NK-92 (cell line): ENCODE results near the gene KRTAP10-7.
"Not testable (repeated sequence)": the region's sequence is repeated elsewhere in the genome, so short reads cannot be mapped to it uniquely, and the experiment has no call there.

ENCODE experiments used
- DNase-seq: peaks from one replicate; lab custom pipeline; 2025; ENCODE audit not compliant: unreplicated experiment; lab: John Stamatoyannopoulos, UW

KRTAP10-7 gene

GRCh38 chr21:44571844-44572782 lies 28.3 kb upstream of the KRTAP10-7 start:
- DNase-seq: no peak

GRCh38 chr21:44572959-44573583 lies 27.3 kb upstream of the KRTAP10-7 start:
- no peak for DNase-seq

DNA sequence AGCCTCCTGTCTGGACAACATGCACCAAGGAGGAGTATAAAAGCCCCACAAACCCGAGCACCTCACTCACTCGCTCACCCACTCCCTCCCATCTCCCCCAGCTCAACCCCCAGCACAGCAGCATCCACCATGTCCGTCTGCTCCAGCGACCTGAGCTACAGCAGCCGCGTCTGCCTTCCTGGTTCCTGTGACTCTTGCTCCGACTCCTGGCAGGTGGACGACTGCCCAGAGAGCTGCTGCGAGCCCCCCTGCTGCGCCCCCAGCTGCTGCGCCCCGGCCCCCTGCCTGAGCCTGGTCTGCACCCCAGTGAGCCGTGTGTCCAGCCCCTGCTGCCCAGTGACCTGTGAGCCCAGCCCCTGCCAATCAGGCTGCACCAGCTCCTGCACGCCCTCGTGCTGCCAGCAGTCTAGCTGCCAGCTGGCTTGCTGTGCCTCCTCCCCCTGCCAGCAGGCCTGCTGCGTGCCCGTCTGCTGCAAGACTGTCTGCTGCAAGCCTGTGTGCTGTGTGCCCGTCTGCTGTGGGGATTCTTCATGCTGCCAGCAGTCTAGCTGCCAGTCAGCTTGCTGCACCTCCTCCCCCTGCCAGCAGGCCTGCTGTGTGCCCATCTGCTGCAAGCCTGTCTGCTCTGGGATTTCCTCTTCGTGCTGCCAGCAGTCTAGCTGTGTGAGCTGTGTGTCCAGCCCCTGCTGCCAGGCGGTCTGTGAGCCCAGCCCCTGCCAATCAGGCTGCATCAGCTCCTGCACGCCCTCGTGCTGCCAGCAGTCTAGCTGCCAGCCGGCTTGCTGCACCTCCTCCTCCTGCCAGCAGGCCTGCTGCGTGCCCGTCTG lies 26.6 kb upstream of the KRTAP10-7 start, which contains the start of gene KRTAP10-4:
TSS of gene KRTAP10-4 (plus strand) at position 100 of the 827 bp plus-strand sequence. CDS start at position 130, 30 bp downstream.
- not testable (repeated sequence) for DNase-seq

DNA sequence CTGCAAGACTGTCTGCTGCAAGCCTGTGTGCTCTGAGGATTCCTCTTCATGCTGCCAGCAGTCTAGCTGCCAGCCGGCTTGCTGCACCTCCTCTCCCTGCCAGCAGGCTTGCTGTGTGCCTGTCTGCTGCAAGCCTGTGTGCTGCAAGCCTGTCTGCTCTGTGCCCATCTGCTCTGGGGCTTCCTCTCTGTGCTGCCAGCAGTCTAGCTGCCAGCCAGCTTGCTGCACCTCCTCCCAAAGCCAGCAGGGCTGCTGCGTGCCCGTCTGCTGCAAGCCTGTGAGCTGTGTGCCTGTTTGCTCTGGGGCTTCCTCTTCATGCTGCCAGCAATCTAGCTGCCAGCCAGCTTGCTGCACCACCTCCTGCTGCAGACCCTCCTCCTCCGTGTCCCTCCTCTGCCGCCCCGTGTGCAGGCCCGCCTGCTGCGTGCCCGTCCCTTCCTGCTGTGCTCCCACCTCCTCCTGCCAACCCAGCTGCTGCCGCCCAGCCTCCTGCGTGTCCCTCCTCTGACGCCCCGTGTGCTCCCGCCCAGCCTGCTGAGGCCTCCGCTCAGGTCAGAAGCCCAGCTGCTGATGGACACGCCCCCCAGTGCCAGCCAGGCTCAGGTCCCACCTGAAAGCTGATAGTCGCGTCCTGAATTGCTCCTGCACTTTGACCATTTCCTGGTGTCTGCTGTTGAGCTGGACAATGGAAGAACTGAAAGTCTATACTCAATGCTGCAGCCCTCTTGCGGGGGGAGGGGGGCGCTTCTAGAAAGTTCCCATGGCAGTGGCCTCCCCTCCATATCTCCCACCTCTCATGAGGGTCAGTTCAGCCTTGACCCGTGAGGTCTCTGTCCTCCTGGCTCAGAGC lies 25.7 kb upstream of the KRTAP10-7 start:
- DNase-seq: no peak

DNA sequence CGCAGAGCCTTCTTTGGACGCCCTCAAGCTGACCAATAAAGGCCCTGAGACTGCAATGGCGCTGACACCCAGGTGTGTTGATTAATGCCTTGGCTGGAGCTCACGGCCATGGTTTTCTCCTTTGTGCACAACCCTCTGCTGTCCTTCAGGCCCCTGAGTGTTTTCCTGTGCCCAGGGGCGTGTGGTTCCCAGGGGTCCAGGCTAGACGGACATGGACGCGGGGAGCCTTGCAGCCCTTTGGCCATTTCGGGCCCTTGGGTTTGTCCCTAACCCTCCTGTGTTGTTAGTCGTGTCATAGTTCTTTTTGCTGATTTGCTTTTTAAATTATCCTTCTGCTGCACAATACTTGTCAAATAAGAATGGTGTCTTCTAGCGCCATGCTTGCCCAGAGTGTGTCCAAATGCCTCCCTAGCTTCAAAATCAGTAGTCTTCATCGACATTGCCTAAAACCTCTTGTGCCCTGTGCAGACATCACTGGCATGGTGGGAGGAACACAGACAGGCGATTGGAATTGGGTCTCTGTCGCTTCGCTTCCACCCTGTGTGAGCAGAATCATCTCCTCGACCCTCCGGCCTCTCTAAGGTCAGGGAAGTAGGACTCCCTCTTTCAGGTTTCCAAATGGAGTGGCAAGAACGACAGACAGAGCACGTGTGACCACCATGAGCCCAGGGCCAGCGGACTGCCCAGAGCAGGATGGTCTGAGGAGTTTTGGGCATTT lies 24.9 kb upstream of the KRTAP10-7 start:
- DNase-seq: no peak

- no peak for DNase-seq
These were observed 24.4 kb upstream of the KRTAP10-7 start for GRCh38 chr21:44576025-44576420.

- no peak for DNase-seq
These were observed 21.9 kb upstream of the KRTAP10-7 start for GRCh38 chr21:44578371-44579055.

DNA sequence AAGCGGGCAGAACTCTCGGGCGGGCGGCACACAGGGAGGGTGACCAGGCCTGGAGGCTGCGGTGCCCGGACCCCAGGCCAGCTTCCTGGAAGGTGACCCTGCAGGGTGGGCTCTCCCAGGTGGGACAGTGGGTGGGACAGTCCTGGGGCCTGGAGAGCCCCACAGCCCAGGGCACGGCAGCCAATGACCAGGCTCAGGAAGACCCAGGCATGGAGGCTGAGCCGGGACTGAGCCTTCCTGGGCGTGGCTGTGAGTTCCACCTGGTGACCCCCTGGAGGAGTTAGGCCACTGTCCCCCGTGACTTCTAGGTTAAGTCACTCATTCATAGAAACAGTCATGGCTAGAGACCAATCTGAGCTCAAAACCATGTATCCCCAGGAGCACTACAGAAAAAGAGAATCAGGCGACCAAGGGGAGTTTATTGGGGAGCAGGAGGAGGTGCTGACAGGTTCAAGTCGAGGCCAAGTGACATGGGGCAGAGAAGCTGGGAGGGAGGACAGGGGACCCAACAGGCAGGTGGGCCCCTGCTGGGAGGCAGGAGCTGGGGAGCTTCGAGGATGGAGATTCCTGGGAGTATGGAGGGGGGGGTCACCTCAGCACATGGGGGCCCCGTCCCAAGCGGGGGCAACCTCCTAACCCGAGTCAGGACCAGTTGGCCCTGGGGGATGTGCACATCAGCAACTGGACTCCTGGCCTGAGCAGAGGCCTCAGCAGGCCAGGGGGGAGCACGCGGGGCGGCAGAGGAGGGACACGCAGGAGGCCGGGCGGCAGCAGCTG lies 21.2 kb upstream of the KRTAP10-7 start:
- no peak for DNase-seq

GRCh38 chr21:44579833-44580144 lies 20.6 kb upstream of the KRTAP10-7 start:
- DNase-seq: no peak

GRCh38 chr21:44580231-44580821 lies 20.1 kb upstream of the KRTAP10-7 start, which contains the start of gene KRTAP10-5:
TSS of gene KRTAP10-5 (minus strand) at chr21:44580604. CDS start at chr21:44580578, 26 bp downstream.
- DNase-seq: not testable (repeated sequence)

- DNase-seq: no peak
These were observed 19.2 kb upstream of the KRTAP10-7 start for GRCh38 chr21:44581158-44581557.

DNA sequence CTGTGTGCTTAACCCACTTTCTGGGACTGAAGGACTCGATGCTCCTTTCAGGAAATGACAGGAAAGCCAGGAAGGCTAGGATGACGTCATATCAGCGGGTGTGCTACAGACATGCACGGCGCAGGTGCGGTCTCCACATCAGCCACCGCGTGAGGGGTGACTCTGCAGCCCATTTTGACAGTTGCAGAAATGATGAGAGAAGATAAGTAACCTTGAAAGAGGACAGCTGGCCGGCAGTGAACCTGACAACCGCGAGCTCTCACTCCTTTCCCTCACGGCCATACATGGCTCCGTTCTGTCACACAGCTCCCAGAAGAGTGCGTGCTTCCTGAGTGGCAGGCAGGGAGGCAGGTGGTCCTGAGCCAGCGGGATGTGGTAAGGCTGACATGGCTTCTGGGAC lies 18.3 kb upstream of the KRTAP10-7 start:
- DNase-seq: no peak

GRCh38 chr21:44583089-44583799 lies 17.2 kb upstream of the KRTAP10-7 start:
- no peak for DNase-seq

DNA sequence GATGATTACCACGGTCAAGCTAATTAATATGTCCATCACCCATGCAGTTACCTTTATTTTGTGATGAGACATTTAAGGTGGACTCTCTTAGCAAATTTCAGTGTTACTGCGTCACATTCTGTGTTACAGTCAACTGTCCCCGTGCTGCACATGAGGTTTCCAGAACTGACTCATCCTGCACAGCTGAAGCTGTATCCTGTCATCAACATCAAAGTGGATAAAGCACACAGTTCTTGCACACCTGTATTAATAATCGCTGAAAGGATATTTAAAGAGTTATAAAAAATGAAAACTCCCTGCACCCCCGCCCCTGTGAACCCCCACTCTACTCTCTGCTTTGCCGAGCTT lies 16.6 kb upstream of the KRTAP10-7 start:
- DNase-seq: no peak

GRCh38 chr21:44585892-44586291 lies 14.5 kb upstream of the KRTAP10-7 start:
- DNase-seq: no peak

- no peak for DNase-seq
These were observed 11.3 kb upstream of the KRTAP10-7 start for GRCh38 chr21:44589094-44589493.

GRCh38 chr21:44589586-44590305 lies 10.7 kb upstream of the KRTAP10-7 start:
- DNase-seq: no peak
